HepG2 (cell line): Measurements from ENCODE around the gene FBRSL1. TPM values are rescaled to one million over a fixed set of nuclear protein-coding genes. Genes with fewer than 3 reads are reported as not detected.

Experiments
- AKAP8 ChIP-seq: sonication (generic); formaldehyde crosslinking; IDR thresholded peaks from 2 replicates; pipeline ENCODE4 v1.5.1; 2020; ENCODE audit warnings: mild to moderate bottlenecking, missing genetic modification reagents
- ASH2L ChIP-seq: fragments of 300-600, 200-600 bp; sonication (generic); IDR thresholded peaks from 2 replicates; pipeline ENCODE4 v1.7.0; 2017; ENCODE audit warnings: low read depth, mild to moderate bottlenecking, moderate library complexity, mixed read lengths, low read length; ENCODE audit not compliant: insufficient read length
- HNRNPL ChIP-seq: fragments of 200-400 bp; formaldehyde crosslinking; IDR thresholded peaks from 2 replicates; pipeline ENCODE4 v1.6.1; 2017; ENCODE audit warnings: mild to moderate bottlenecking, low read depth, low read length
- HOXA7 ChIP-seq: sonication (generic); formaldehyde crosslinking; IDR thresholded peaks from 2 replicates; pipeline ENCODE4 v1.8.1; 2022; ENCODE audit warnings: mild to moderate bottlenecking, missing genetic modification reagents, moderate library complexity
- NONO ChIP-seq, 2 experiments: fragments of 450-650 bp in 1 of 2; sonication (generic) in 1 of 2; formaldehyde crosslinking in 1 of 2; IDR thresholded peaks in 1 of 2; conservative IDR thresholded peaks in 1 of 2; 2 replicates each; pipeline versions ENCODE4 v1.6.1 to v1.8.0; 2017 to 2022; ENCODE audit warnings: mild to moderate bottlenecking in 1 of 2, missing genetic modification reagents in 1 of 2, moderate library complexity in 1 of 2
- PPARG ChIP-seq: conservative IDR thresholded peaks from 2 replicates; pipeline ENCODE4 v1.6.1; 2016; ENCODE audit warnings: missing biosample characterization, missing genetic modification reagents
- PRDM10 ChIP-seq: sonication (generic); formaldehyde crosslinking; IDR thresholded peaks from 2 replicates; pipeline ENCODE4 v1.4.0; 2020; ENCODE audit warnings: low read depth, missing genetic modification reagents
- TCF12 ChIP-seq, 2 experiments: fragments of 450-650 bp in 1 of 2; sonication (generic) in 1 of 2; formaldehyde crosslinking in 1 of 2; IDR thresholded peaks; 2 replicates each; pipeline versions ENCODE4 v1.6.1 to v1.8.0; 2017 to 2022; ENCODE audit warnings: antibody characterized with exemption in 1 of 2, mild to moderate bottlenecking in 1 of 2, missing genetic modification reagents in 1 of 2, moderate library complexity in 1 of 2
- YEATS2 ChIP-seq: sonication (generic); formaldehyde crosslinking; IDR thresholded peaks from 2 replicates; pipeline ENCODE4 v1.4.0; 2020; ENCODE audit warnings: missing genetic modification reagents, borderline replicate concordance
- ZFAT ChIP-seq: sonication (generic); formaldehyde crosslinking; conservative IDR thresholded peaks from 2 replicates; pipeline ENCODE4 v1.8.1; 2023; ENCODE audit warnings: missing genetic modification reagents, inconsistent platforms
- ZNF124 ChIP-seq: sonication (generic); formaldehyde crosslinking; IDR thresholded peaks from 2 replicates; pipeline ENCODE4 v1.4.0; 2020; ENCODE audit warnings: missing genetic modification reagents
- ZNF20 ChIP-seq: sonication (generic); formaldehyde crosslinking; IDR thresholded peaks from 2 replicates; pipeline ENCODE4 v1.4.0; 2020; ENCODE audit warnings: mild to moderate bottlenecking, moderate library complexity, missing genetic modification reagents
- ZNF329 ChIP-seq: sonication (generic); formaldehyde crosslinking; IDR thresholded peaks from 2 replicates; pipeline ENCODE4 v1.9.0; 2021; ENCODE audit warnings: low read depth, mild to moderate bottlenecking, missing genetic modification reagents
- ZNF605 ChIP-seq: sonication (generic); formaldehyde crosslinking; IDR thresholded peaks from 2 replicates; pipeline ENCODE4 v1.8.0; 2022; ENCODE audit warnings: mild to moderate bottlenecking, missing genetic modification reagents
- ZNF737 ChIP-seq: sonication (generic); formaldehyde crosslinking; IDR thresholded peaks from 2 replicates; pipeline ENCODE4 v1.5.0; 2020; ENCODE audit warnings: missing genetic modification reagents, mild to moderate bottlenecking, borderline replicate concordance
- polyA plus RNA-seq, 8 experiments: library from polyadenylated mRNA; depleted of rRNA in 3 of 8; stranded (reverse) in 7 of 8; unstranded in 1 of 8; fragments of >200 nt; fragmentation: Illumina TruSeq in 4 of 8; extraction: Trizol in 4 of 8; gene quantifications; 2 replicates each; pipeline versions ENCODE4 v1.2.1 to v1.2.3, GENCODE V29; 2011 to 2016; ENCODE audit warnings: low read depth in 4 of 8, missing spikeins in 1 of 8, mixed read lengths in 1 of 8; ENCODE audit not compliant: insufficient read depth in 1 of 8
- total RNA-seq, 5 experiments: library from RNA; depleted of rRNA; stranded (reverse); fragments of >200 nt; fragmentation: Illumina TruSeq; extraction: Trizol; gene quantifications; 2 replicates each; pipeline ENCODE4 v1.2.3, GENCODE V29; 2016; ENCODE audit warnings: low read depth in 1 of 5
- TF ChIP-seq, protein P1 (sequence below): sonication (generic); formaldehyde crosslinking; IDR thresholded peaks from 2 replicates; pipeline ENCODE4 v1.5.1; 2020; ENCODE audit warnings: missing genetic modification reagents, mild to moderate bottlenecking, borderline replicate concordance
- TF ChIP-seq, protein P2 (sequence below): sonication (generic); formaldehyde crosslinking; IDR thresholded peaks from 2 replicates; pipeline ENCODE4 v1.8.1; 2023; ENCODE audit warnings: mild to moderate bottlenecking, inconsistent platforms, moderate library complexity, missing genetic modification reagents, borderline replicate concordance

Gene FBRSL1
- total and polyA plus RNA-seq, 2 of the 13 experiments (the other 11 are each of a cell fraction or from before 2014, with no cell fraction given): 3.6 to 7.9 TPM

GRCh38 chr12:132471011-132471857, 18.7 kb upstream of the FBRSL1 start (continued):
- TF ChIP-seq PRDM10 (no peak), ZNF737 (CRISPR knock-in tag) (no peak), HOXA7 (CRISPR knock-in tag) (no peak), AKAP8 (CRISPR knock-in tag) (peak; percentile 55; the same call in 1 of the 2 replicates), NONO (IDR thresholded peaks at IDR 0.05) (no peak), NONO (CRISPR knock-in tag; conservative IDR thresholded peaks at IDR 0.05) (no peak), PPARG (CRISPR knock-in tag) (peak; percentile 67), ZNF329 (CRISPR knock-in tag) (no peak), ZNF124 (CRISPR knock-in tag) (peak; percentile 59; the same call in 1 of the 2 replicates), HNRNPL (no peak), ASH2L (peak; percentile 37), YEATS2 (CRISPR knock-in tag) (peak; percentile 75; the same call in 1 of the 2 replicates), TCF12 (IDR thresholded peaks at IDR 0.05) (no peak), TCF12 (CRISPR knock-in tag; IDR thresholded peaks at IDR 0.05) (0 out of 2 replicates have a peak, but pooled peaks have one; percentile 57), ZFAT (CRISPR knock-in tag) (no peak), ZNF20 (CRISPR knock-in tag) (no peak), ZNF605 (CRISPR knock-in tag) (no peak)
- TF ChIP-seq, protein P1, sequence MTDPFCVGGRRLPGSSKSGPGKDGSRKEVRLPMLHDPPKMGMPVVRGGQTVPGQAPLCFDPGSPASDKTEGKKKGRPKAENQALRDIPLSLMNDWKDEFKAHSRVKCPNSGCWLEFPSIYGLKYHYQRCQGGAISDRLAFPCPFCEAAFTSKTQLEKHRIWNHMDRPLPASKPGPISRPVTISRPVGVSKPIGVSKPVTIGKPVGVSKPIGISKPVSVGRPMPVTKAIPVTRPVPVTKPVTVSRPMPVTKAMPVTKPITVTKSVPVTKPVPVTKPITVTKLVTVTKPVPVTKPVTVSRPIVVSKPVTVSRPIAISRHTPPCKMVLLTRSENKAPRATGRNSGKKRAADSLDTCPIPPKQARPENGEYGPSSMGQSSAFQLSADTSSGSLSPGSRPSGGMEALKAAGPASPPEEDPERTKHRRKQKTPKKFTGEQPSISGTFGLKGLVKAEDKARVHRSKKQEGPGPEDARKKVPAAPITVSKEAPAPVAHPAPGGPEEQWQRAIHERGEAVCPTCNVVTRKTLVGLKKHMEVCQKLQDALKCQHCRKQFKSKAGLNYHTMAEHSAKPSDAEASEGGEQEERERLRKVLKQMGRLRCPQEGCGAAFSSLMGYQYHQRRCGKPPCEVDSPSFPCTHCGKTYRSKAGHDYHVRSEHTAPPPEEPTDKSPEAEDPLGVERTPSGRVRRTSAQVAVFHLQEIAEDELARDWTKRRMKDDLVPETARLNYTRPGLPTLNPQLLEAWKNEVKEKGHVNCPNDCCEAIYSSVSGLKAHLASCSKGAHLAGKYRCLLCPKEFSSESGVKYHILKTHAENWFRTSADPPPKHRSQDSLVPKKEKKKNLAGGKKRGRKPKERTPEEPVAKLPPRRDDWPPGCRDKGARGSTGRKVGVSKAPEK (CRISPR knock-in tag): no peak
- TF ChIP-seq, protein P2, sequence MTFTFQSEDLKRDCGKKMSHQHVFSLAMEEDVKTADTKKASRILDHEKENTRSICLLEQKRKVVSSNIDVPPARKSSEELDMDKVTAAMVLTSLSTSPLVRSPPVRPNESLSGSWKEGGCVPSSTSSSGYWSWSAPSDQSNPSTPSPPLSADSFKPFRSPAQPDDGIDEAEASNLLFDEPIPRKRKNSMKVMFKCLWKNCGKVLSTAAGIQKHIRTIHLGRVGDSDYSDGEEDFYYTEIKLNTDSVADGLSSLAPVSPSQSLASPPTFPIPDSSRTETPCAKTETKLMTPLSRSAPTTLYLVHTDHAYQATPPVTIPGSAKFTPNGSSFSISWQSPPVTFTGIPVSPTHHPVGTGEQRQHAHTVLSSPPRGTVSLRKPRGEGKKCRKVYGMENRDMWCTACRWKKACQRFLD (CRISPR knock-in tag): no peak
